GM12874 (cell line): Measurements from ENCODE around the gene TSR3.

Experiments
- CTCF ChIP-seq: IDR thresholded peaks from 2 replicates; pipeline ENCODE4 v1.5.1; 2011; ENCODE audit warnings: low read depth, mild to moderate bottlenecking, control low read depth, low read length, moderate library complexity; ENCODE audit not compliant: insufficient read depth

TSR3 gene

DNA sequence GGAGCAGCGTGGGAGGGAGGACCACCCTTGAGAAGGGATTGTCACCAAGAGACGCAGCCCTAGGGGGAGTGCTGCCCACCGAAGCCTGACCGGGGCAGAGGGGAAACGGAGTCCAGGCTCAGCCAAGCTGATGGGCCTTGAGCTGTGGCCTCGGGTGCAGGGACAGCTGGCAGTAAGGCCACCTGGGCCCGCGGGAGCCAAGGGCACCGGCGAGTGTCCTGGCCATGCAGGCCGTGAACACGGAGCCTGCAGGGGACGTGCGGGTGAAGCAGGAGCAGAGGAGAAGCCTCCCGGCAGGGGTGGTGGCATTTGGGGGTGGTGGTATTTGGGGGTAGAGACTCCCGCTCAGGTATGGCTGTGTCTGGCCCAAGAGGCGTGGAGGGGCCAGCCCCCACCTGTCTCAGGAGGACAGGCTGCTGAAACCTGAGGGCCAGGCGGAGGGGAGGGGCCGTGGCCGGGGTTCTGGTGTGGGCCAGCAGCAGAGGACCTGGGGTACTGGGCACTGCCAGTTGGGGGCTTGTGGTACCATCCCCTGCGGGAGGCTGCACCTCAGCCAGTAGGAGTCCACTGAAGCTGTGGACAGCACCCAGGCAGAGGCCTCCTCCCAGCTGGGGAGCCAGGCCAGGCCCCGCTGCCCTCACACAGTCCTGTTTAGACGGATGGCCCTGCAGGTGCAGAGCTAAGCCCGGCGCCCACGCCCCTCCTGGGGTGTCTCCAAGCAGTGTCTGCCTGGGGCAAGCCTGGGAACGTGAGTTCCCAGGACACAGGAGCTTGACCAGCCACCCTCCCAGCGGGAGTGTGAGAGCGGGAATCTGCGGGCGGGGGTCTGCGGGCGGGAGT is 4.6 kb upstream of the TSR3 start:
- no peak for TF ChIP-seq CTCF

DNA sequence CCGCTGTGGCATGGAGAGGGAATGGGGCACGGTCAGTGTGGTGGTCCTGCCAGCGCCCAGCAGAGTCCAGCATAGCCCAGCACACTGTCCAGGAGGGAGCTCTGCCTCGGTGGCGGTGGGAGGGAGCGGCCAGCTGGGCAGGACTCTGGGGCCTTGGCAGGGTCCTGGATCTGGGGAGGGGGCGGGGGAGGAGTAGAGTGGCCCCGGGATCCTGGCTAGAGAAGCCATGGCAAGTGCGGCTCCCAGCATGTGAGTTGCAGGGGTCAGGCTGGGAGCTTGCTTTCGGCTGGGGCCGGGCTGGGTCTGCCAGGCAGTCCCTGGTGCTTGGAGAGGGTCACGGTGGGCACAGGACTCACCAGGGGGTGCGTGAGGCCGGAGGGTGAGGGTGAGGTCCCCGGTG is 3.9 kb upstream of the TSR3 start:
- TF ChIP-seq CTCF, result no peak

- no peak for TF ChIP-seq CTCF
These were observed 3.3 kb upstream of the TSR3 start for GRCh38 chr16:1354815-1355540.

GRCh38 chr16:1351215-1351581 is 480 bp downstream of the TSR3 start:
- no peak for TF ChIP-seq CTCF

DNA sequence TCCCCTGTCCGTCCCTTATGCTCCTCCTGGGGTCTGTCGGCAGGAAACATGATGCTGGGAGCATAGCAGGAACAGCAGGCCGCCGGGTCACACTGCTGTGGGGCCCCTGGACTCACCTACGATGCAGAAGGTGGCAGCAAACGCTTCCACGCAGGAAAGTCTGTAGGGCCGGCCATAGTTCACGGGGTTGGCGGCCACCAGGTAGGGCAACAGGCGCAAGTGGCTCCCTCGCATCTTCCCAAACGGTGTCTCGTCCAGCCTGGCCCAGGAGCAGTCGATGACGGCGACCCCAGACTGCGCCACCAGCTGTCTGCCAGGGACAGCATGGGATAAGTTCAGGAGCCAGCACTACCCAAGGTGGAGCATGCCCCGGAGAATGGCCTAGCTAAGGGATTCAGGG is 987 bp downstream of the TSR3 start:
- no peak for TF ChIP-seq CTCF

DNA sequence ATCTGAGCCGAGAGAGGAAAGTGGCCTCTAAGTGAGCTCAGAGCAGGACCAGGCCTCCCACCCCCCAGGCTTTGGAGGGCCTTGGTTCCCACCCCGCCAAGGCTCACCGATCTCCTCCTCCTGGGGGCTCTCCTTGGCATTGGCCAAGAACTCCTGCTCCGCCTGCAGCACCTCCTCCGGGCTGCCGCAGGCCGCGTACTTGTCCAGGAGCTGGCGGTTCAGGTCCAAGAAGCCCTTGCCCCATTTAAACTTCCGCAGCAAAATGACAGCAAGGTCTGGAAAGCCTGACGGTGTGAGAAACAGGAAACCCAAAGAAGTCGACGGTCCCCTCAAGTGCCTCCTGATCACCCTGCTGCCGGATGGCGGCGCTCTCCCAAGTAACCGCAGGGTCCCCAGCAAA is 1.7 kb downstream of the TSR3 start:
- TF ChIP-seq CTCF, result no peak

DNA sequence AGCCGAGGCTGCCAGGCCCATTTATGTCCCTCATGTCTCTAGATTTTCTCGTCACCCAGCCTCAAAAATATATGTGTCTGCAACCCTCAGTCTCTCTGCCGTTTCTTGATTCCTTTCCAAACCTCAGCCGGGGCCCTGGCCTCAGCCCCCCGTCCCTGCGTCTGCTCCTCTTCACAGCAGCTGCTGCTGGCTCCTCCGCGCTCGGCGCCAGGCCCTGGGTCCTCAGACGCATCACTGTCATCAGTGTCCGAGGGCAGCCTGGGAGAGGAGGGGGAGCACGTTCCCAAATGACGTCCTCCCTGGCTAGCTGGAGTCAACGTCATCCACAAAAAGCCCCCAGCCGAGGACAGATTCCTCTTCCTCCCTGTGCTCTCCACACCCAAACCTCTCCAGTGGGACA is 2.3 kb downstream of the TSR3 start:
- TF ChIP-seq CTCF, result no peak
